GM18909 (cell line): ENCODE results near the gene BMP2K.
A peak's percentile ranks its signal among the peaks of the same experiment; 100 is the strongest.

Experiments
- ATAC-seq: cut with Tn5 transposase; IDR thresholded peaks from one replicate; pipeline ENCODE4 v1.9.1; 2021; ENCODE audit warnings: mild to moderate bottlenecking; ENCODE audit not compliant: unreplicated experiment, poor library complexity

Gene BMP2K

GRCh38 chr4:78776079-78776728 is at the start of gene BMP2K:
BMP2K (plus strand) TSS chr4:78776350; CDS start chr4:78776544, 194 bp downstream.
- ATAC-seq: peak; percentile 74

GRCh38 chr4:78726546-78726945 is 49.6 kb upstream of the BMP2K start:
- no peak for ATAC-seq

GRCh38 chr4:78732332-78733104 is 43.6 kb upstream of the BMP2K start:
- ATAC-seq: no peak

- ATAC-seq: no peak
These were observed 41.5 kb upstream of the BMP2K start for GRCh38 chr4:78734441-78735162.

GRCh38 chr4:78735697-78736096 is 40.5 kb upstream of the BMP2K start:
- ATAC-seq: peak; percentile 66

GRCh38 chr4:78737035-78737434 is 39.1 kb upstream of the BMP2K start:
- peak; percentile 55 for ATAC-seq

- no peak for ATAC-seq
These were observed 38.2 kb upstream of the BMP2K start for GRCh38 chr4:78737973-78738372.

GRCh38 chr4:78742300-78742699 is 33.9 kb upstream of the BMP2K start:
- ATAC-seq: peak; percentile 54

- no peak for ATAC-seq
These were observed 28.7 kb upstream of the BMP2K start for GRCh38 chr4:78747475-78747922.

GRCh38 chr4:78748381-78748780 is 27.8 kb upstream of the BMP2K start:
- ATAC-seq: no peak

- peak; percentile 53 for ATAC-seq
These were observed 26.7 kb upstream of the BMP2K start for GRCh38 chr4:78749258-78749971.

GRCh38 chr4:78749972-78750727 is 26.0 kb upstream of the BMP2K start:
- peak; percentile 90 for ATAC-seq

- ATAC-seq: no peak
These were observed 23.1 kb upstream of the BMP2K start for GRCh38 chr4:78753091-78753490.

GRCh38 chr4:78754872-78755271 is 21.3 kb upstream of the BMP2K start:
- no peak for ATAC-seq

GRCh38 chr4:78756137-78756536 is 20.0 kb upstream of the BMP2K start:
- ATAC-seq: no peak

- ATAC-seq: no peak
These were observed 19.4 kb upstream of the BMP2K start for GRCh38 chr4:78756776-78757175.

GRCh38 chr4:78757574-78757973 is 18.6 kb upstream of the BMP2K start:
- no peak for ATAC-seq

- no peak for ATAC-seq
These were observed 18.1 kb upstream of the BMP2K start for GRCh38 chr4:78758085-78758484.

- no peak for ATAC-seq
These were observed 13.6 kb upstream of the BMP2K start for GRCh38 chr4:78762529-78762928.

GRCh38 chr4:78763251-78763650 is 12.9 kb upstream of the BMP2K start:
- no peak for ATAC-seq
